Right renal cortex interstitium (tissue), 3 donors: ENCODE data around the gene TSHZ2. TPM values are rescaled to one million over a fixed set of nuclear protein-coding genes. Genes with fewer than 3 reads are reported as not detected.
A peak's percentile ranks its signal among the peaks of the same experiment; 100 is the strongest.
"Not testable (repeated sequence)": the region's sequence is repeated elsewhere in the genome, so short reads cannot be mapped to it uniquely, and the experiment has no call there.

Experiments
- DNase-seq, 3 donors: peaks; one replicate each; pipeline ENCODE4 v3.0.0-alpha.2; 2013; ENCODE audit warnings: low read depth in 3 of 3, low spot score in 2 of 3
- polyA plus RNA-seq, 3 donors: library from polyadenylated mRNA; unstranded; fragments of 120-200 nt; gene quantifications; one replicate each; pipeline ENCODE4 v1.2.1, GENCODE V29; 2013; ENCODE audit not compliant: insufficient read length in 3 of 3

Gene TSHZ2
- polyA plus RNA-seq, 3 donors, result 10.5 to 15.0 (median 14.4) TPM

- DNase-seq, result no peak
Measured at GRCh38 chr20:53023732-53024520, 51.8 kb downstream of the TSHZ2 start.

GRCh38 chr20:53024653-53025052 lies 52.5 kb downstream of the TSHZ2 start:
- not testable (repeated sequence) for DNase-seq

GRCh38 chr20:53027089-53027488 lies 54.9 kb downstream of the TSHZ2 start:
- DNase-seq, result no peak

GRCh38 chr20:53028337-53029007 lies 56.3 kb downstream of the TSHZ2 start:
- no peak for DNase-seq

- no peak for DNase-seq
Measured at GRCh38 chr20:53030061-53030460, 57.9 kb downstream of the TSHZ2 start.

- DNase-seq, result no peak
Measured at GRCh38 chr20:53032046-53032445, 59.9 kb downstream of the TSHZ2 start.

GRCh38 chr20:53032478-53032932 lies 60.3 kb downstream of the TSHZ2 start:
- peak in 1 of 3 donors; percentile 19 for DNase-seq

GRCh38 chr20:53033176-53033575 lies 61.0 kb downstream of the TSHZ2 start:
- no peak for DNase-seq

GRCh38 chr20:53034899-53035298 lies 62.7 kb downstream of the TSHZ2 start:
- no peak for DNase-seq

GRCh38 chr20:53036992-53037391 lies 64.8 kb downstream of the TSHZ2 start:
- DNase-seq, result no peak

- DNase-seq, result no peak
Measured at GRCh38 chr20:53037621-53038020, 65.5 kb downstream of the TSHZ2 start.

- DNase-seq, result no peak
Measured at GRCh38 chr20:53038299-53038698, 66.1 kb downstream of the TSHZ2 start.

- DNase-seq, result no peak
Measured at GRCh38 chr20:53040693-53041589, 68.8 kb downstream of the TSHZ2 start.

GRCh38 chr20:53042521-53042920 lies 70.4 kb downstream of the TSHZ2 start:
- no peak for DNase-seq

GRCh38 chr20:53044296-53044695 lies 72.1 kb downstream of the TSHZ2 start:
- no peak for DNase-seq

- DNase-seq, result no peak
Measured at GRCh38 chr20:53045941-53046340, 73.8 kb downstream of the TSHZ2 start.

GRCh38 chr20:53047203-53047602 lies 75.0 kb downstream of the TSHZ2 start:
- no peak for DNase-seq

GRCh38 chr20:53048387-53048786 lies 76.2 kb downstream of the TSHZ2 start:
- no peak for DNase-seq

- no peak for DNase-seq
Measured at GRCh38 chr20:53050338-53050737, 78.2 kb downstream of the TSHZ2 start.

- no peak for DNase-seq
Measured at GRCh38 chr20:53052380-53052779, 80.2 kb downstream of the TSHZ2 start.

GRCh38 chr20:53053595-53053994 lies 81.4 kb downstream of the TSHZ2 start:
- DNase-seq, result no peak
